IMR-90 (cell line): ENCODE results near the gene ADAMTSL5. TPM values are rescaled to one million over a fixed set of nuclear protein-coding genes. Genes with fewer than 3 reads are reported as not detected.

ENCODE experiments used
- ATAC-seq: fragments of 200-7000 bp; cut with Tn5 transposase; 2 replicates; pipeline ENCODE4 v1.9.1; 2020; ENCODE audit warnings: low read depth, mild to moderate bottlenecking, moderate library complexity
- BruUV-seq: library from RNA; stranded (reverse); fragments of 400-500 nt; replicated peaks from 2 replicates; lab custom pipeline; 2021; lab: Mats Ljungman, UMichigan
- CTCF ChIA-PET: fragments of 300-600 bp; formaldehyde crosslinking; extraction: SDS; loops from one replicate; lab custom pipeline; 2021; ENCODE audit warnings: antibody characterized with exemption; lab: Yijun Ruan, JAX
- POLR2A ChIA-PET: fragments of 300-600 bp; sonication (Branson Sonifier 250); formaldehyde crosslinking; loops from one replicate; lab custom pipeline; 2022; ENCODE audit warnings: antibody characterized with exemption; ENCODE audit not compliant: unreplicated experiment; lab: Charles Lee
- DNase-seq: peaks from one replicate; pipeline ENCODE4 v3.0.0; 2013
- H2AFZ ChIP-seq: replicated peaks from 2 replicates; pipeline ENCODE3; 2013; ENCODE audit warnings: low read length, mild to moderate bottlenecking; ENCODE audit not compliant: poor library complexity
- H2AK5ac ChIP-seq: 2 replicates; pipeline ENCODE4 v1.6.1; 2013; ENCODE audit warnings: low read depth, low read length, inconsistent platforms
- H2AK9ac ChIP-seq: replicated peaks from 2 replicates; pipeline ENCODE3; 2013; ENCODE audit warnings: mild to moderate bottlenecking, low read depth, low read length, moderate library complexity; ENCODE audit not compliant: poor library complexity
- H2BK120ac ChIP-seq: 2 replicates; pipeline ENCODE4 v1.6.1; 2013; ENCODE audit warnings: low read depth, low read length, inconsistent platforms
- H2BK15ac ChIP-seq: 3 replicates; pipeline ENCODE4 v1.6.1; 2013; ENCODE audit warnings: low read depth, low read length, inconsistent platforms
- H2BK20ac ChIP-seq: 2 replicates; pipeline ENCODE4 v1.6.1; 2013; ENCODE audit warnings: low read depth, mild to moderate bottlenecking, inconsistent platforms, low read length, moderate library complexity
- H2BK5ac ChIP-seq: 2 replicates; pipeline ENCODE4 v1.6.1; 2013; ENCODE audit warnings: mild to moderate bottlenecking, low read depth, low read length, inconsistent platforms; ENCODE audit not compliant: poor library complexity, severe bottlenecking
- H3K14ac ChIP-seq: replicated peaks from 2 replicates; pipeline ENCODE4 v1.6.1; 2013; ENCODE audit warnings: low read depth, low read length, inconsistent platforms
- H3K18ac ChIP-seq: 2 replicates; pipeline ENCODE4 v1.6.1; 2013; ENCODE audit warnings: low read depth, low read length, control low read depth
- H3K23ac ChIP-seq: 2 replicates; pipeline ENCODE4 v1.6.1; 2013; ENCODE audit warnings: low read depth, low read length, inconsistent platforms
- H3K27ac ChIP-seq: 2 replicates; pipeline ENCODE4 v1.5.1; 2013; ENCODE audit warnings: mild to moderate bottlenecking, control low read depth, low read length; ENCODE audit not compliant: insufficient read depth
- H3K27me3 ChIP-seq: 2 replicates; pipeline ENCODE4 v1.6.1; 2013; ENCODE audit warnings: low read length; ENCODE audit not compliant: control insufficient read depth, insufficient read depth
- H3K36me3 ChIP-seq: 2 replicates; pipeline ENCODE4 v1.6.1; 2013; ENCODE audit warnings: low read length, mixed read lengths; ENCODE audit not compliant: control insufficient read depth, insufficient read depth
- H3K4ac ChIP-seq: 2 replicates; pipeline ENCODE4 v1.6.1; 2013; ENCODE audit warnings: low read depth, low read length, inconsistent platforms
- H3K4me1 ChIP-seq: 2 replicates; pipeline ENCODE4 v1.6.1; 2013; ENCODE audit warnings: low read length, mixed read lengths; ENCODE audit not compliant: control insufficient read depth, insufficient read depth
- H3K4me2 ChIP-seq: 2 replicates; pipeline ENCODE4 v1.6.1; 2013; ENCODE audit warnings: low read depth, mild to moderate bottlenecking, control low read depth, low read length, moderate library complexity
- H3K4me3 ChIP-seq: 2 replicates; pipeline ENCODE4 v1.5.1; 2013; ENCODE audit warnings: low read depth, mild to moderate bottlenecking, control low read depth, low read length, moderate library complexity; ENCODE audit not compliant: insufficient read depth
- H3K56ac ChIP-seq: 2 replicates; pipeline ENCODE4 v1.6.1; 2013; ENCODE audit warnings: low read length, inconsistent platforms; ENCODE audit not compliant: insufficient read depth; ENCODE audit errors: extremely low read depth
- H3K79me1 ChIP-seq, 2 experiments: 2 replicates each; pipeline ENCODE4 v1.6.1; 2013; ENCODE audit warnings: low read length in 2 of 2, inconsistent platforms in 1 of 2, low read depth in 1 of 2
- H3K9ac ChIP-seq: 2 replicates; pipeline ENCODE4 v1.6.1; 2013; ENCODE audit warnings: low read depth, low read length, control low read depth
- H3K9me1 ChIP-seq: 2 replicates; pipeline ENCODE4 v1.6.1; 2013; ENCODE audit warnings: low read length, inconsistent platforms; ENCODE audit not compliant: insufficient read depth
- H3K9me3 ChIP-seq: 2 replicates; pipeline ENCODE4 v1.6.1; 2013; ENCODE audit warnings: low read length; ENCODE audit not compliant: control insufficient read depth, insufficient read depth
- H4K20me1 ChIP-seq: 2 replicates; pipeline ENCODE4 v1.6.1; 2013; ENCODE audit warnings: low read length, inconsistent platforms; ENCODE audit not compliant: insufficient read depth
- H4K5ac ChIP-seq: 2 replicates; pipeline ENCODE4 v1.6.1; 2013; ENCODE audit warnings: mild to moderate bottlenecking, low read depth, low read length, control low read depth
- H4K8ac ChIP-seq, 2 experiments: 2 replicates each; pipeline ENCODE4 v1.6.1; 2013; ENCODE audit warnings: low read depth in 2 of 2, low read length in 2 of 2, control low read depth in 1 of 2, inconsistent platforms in 1 of 2
- H4K91ac ChIP-seq: 2 replicates; pipeline ENCODE4 v1.6.1; 2013; ENCODE audit warnings: low read depth, low read length, inconsistent platforms; ENCODE audit not compliant: insufficient read depth
- BHLHE40 ChIP-seq: fragments of 150-350 bp; IDR thresholded peaks from 2 replicates; pipeline ENCODE4 v1.6.1; 2016; ENCODE audit warnings: mild to moderate bottlenecking, low read depth, low read length
- FOS ChIP-seq: fragments of 150-350 bp; IDR thresholded peaks from 2 replicates; pipeline ENCODE4 v1.6.1; 2016; ENCODE audit warnings: low read depth, low read length
- MAZ ChIP-seq: IDR thresholded peaks from 2 replicates; pipeline ENCODE4 v1.6.1; 2012; ENCODE audit warnings: low read depth, mild to moderate bottlenecking, low read length, improper control_type of control experiment, moderate library complexity, borderline replicate concordance
- MXI1 ChIP-seq: IDR thresholded peaks from 2 replicates; pipeline ENCODE4 v1.6.1; 2012; ENCODE audit warnings: low read depth, mild to moderate bottlenecking, low read length, moderate library complexity, borderline replicate concordance
- POLR2A ChIP-seq: IDR thresholded peaks from 2 replicates; pipeline ENCODE4 v1.6.1; 2012; ENCODE audit warnings: mild to moderate bottlenecking, low read depth, low read length
- RCOR1 ChIP-seq: IDR thresholded peaks from 2 replicates; pipeline ENCODE4 v1.6.1; 2012; ENCODE audit warnings: mild to moderate bottlenecking, low read length, improper control_type of control experiment; ENCODE audit not compliant: insufficient replicate concordance
- WGBS, 2 experiments: methylation state at CpG; one replicate each; pipeline versions ENCODE4 v1.1.5 to v1.1.7; 2013; ENCODE audit warnings: missing lambda C conversion rate in 2 of 2; ENCODE audit not compliant: insufficient read length in 1 of 2; ENCODE audit errors: extremely low coverage in 2 of 2; 5-methylcytosine and 5-hydroxymethylcytosine counted together
- dilution Hi-C: fragments of 300-500 bp; cut with HindIII; formaldehyde crosslinking; loops from one replicate; pipeline ENCODE4 v1.14.3; 2018; ENCODE audit warnings: low sequenced_read_pairs; ENCODE audit not compliant: unreplicated experiment
- in situ Hi-C: fragments of 300-500 bp; cut with MboI; formaldehyde crosslinking; loops from 3 replicates; pipeline ENCODE4 v1.14.3; 2019; ENCODE audit warnings: low sequenced_read_pairs, inconsistent platforms, mixed read lengths
- intact Hi-C: fragments of 100-400 bp; cut with micrococcal nuclease; formaldehyde crosslinking; loops from 2 replicates; pipeline ENCODE4 v1.10.0; 2022
- polyA plus RNA-seq, 3 experiments: library from polyadenylated mRNA; depleted of rRNA; stranded (reverse); fragments of >200 nt; gene quantifications; 2 replicates each; pipeline ENCODE4 v1.2.3, GENCODE V29; 2012; ENCODE audit warnings: low replicate concordance in 1 of 3
- total RNA-seq: library from RNA; depleted of rRNA; stranded (reverse); fragments of >200 nt; gene quantifications from 2 replicates; pipeline ENCODE4 v1.2.3, GENCODE V29; 2012
- TF ChIP-seq, protein P1 (sequence below): fragments of 150-350 bp; IDR thresholded peaks from 2 replicates; pipeline ENCODE4 v1.6.1; 2017; ENCODE audit warnings: mild to moderate bottlenecking, antibody characterized with exemption, low read length, low read depth

The ADAMTSL5 gene
- total and polyA plus RNA-seq, 2 of the 4 experiments (the other 2 are of a cell fraction), result 0.90 to 10.8 TPM

DNA sequence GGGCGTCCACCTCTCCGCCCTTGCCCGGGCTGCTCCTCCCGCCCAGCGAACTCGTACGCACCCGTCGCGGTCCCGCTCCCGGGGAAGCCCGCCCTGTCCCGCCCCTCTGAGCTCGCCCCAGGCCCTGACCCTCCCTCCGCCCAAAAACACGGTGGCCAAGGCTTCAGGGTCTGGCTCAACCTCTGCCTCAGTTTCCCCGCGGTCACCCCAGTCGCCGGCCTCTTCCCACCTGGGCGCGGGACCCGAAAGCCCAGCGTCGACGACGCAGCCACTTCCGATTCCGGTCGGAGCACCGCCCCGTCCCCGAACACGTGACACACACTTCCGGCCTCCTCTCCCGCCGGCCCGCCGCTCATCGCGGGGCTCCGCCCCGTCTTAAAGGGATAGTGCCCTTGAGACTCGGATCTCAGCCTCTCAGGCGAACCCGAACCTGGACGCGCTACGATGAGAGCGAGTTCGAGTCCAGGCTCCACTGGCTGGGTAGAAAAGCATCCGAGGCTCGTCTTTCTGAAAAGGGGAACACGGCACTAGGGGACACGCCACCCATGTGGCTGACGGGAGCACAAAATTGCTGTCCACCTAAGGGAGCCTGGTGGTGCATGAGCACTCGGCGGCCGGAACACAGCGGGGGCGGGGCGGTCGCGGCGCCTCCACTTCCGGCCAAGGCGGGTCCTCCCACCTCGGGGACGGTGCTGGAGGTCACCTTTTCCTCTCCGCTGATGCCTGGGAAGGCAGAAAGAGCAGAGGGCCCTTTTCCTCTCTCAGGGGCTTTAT is 33.7 kb downstream of the ADAMTSL5 start, which contains the start of gene C19orf25:
C19orf25 (minus strand) TSS at position 282 of the 774 bp plus-strand sequence. CDS start 312 bp downstream, outside the sequence.
- H3K36me3 ChIP-seq, result peaks cover 9% of the 10 kb centered on the region
- 0 out of 2 replicates have a peak, but pooled peaks cover 3% of the 10 kb centered on the region for H3K9me1 ChIP-seq
- peak within 1 kb of the TSS; percentile 99 for H2AFZ ChIP-seq
- peak within 1 kb of the TSS; percentile 40; the same call in 1 of the 2 replicates for H2BK20ac ChIP-seq
- H3K79me1 ChIP-seq, result peaks cover 10 to 42% of the 10 kb centered on the region in 2 experiments
- peak within 1 kb of the TSS; percentile 77 for H2BK5ac ChIP-seq
- peak within 1 kb of the TSS; percentile 92 for H4K91ac ChIP-seq
- H3K56ac ChIP-seq, result no peak within 1 kb of the TSS
- peak within 1 kb of the TSS; percentile 85 for H2BK120ac ChIP-seq
- peaks cover 25% of the 10 kb centered on the region for H4K20me1 ChIP-seq
- peak within 1 kb of the TSS; percentile 92 for H2AK9ac ChIP-seq
- no peaks in the 10 kb centered on the region for H3K9me3 ChIP-seq
- peak within 1 kb of the TSS; percentile 47 for H2AK5ac ChIP-seq
- intact Hi-C loops (no loop called here), dilution Hi-C loops (no loop called here), in situ Hi-C loops (no loop called here)
- H3K4me2 ChIP-seq, result peak within 1 kb of the TSS; percentile 74
- peak within 1 kb of the TSS; percentile 97 for H3K14ac ChIP-seq
- peak within 1 kb of the TSS; percentile 78 for H3K23ac ChIP-seq
- H2BK15ac ChIP-seq, result peak within 1 kb of the TSS; percentile 85; the same call in 1 of the 3 replicates
- DNase-seq (peak; percentile 89), ATAC-seq (peak; percentile 95)
- 0% methylated on average over 49 of the region's 71 CpGs; no CpG with 5 or more reads in 1 of the 2 experiments for WGBS, 2 experiments
- ChIA-PET CTCF (no interaction called here), POLR2A (no interaction called here)
- peak within 1 kb of the TSS; percentile 77 for H3K9ac ChIP-seq
- peak within 1 kb of the TSS; percentile 54 for H3K4me3 ChIP-seq
- H3K27me3 ChIP-seq, result no peaks in the 10 kb centered on the region
- TF ChIP-seq MAZ (peak; percentile 38; the same call in 1 of the 2 replicates), MXI1 (no peak), FOS (no peak), RCOR1 (peak; percentile 100), POLR2A (peak; percentile 79), BHLHE40 (no peak)
- TF ChIP-seq, protein P1, sequence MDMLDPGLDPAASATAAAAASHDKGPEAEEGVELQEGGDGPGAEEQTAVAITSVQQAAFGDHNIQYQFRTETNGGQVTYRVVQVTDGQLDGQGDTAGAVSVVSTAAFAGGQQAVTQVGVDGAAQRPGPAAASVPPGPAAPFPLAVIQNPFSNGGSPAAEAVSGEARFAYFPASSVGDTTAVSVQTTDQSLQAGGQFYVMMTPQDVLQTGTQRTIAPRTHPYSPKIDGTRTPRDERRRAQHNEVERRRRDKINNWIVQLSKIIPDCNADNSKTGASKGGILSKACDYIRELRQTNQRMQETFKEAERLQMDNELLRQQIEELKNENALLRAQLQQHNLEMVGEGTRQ, result peak; percentile 96
- peak within 1 kb of the TSS; percentile 83 for H3K27ac ChIP-seq
- peak within 1 kb of the TSS; percentile 53; the same call in 1 of the 2 replicates for H3K18ac ChIP-seq
- peak within 1 kb of the TSS; percentile 97 for H3K4ac ChIP-seq
- no peaks in the 10 kb centered on the region for H3K4me1 ChIP-seq
- peak within 1 kb of the TSS; percentile 81 for H4K5ac ChIP-seq
- peak within 1 kb of the TSS; percentile 80 to 98 for H4K8ac ChIP-seq
- BruUV-seq, result no TSS peak
